Caco-2 (cell line): ENCODE results near the gene LIMS2. TPM values are rescaled to one million over a fixed set of nuclear protein-coding genes. Genes with fewer than 3 reads are reported as not detected.

Experiments used
- BruUV-seq: library from RNA; stranded (reverse); fragments of 400-500 nt; replicated peaks from 2 replicates; lab custom pipeline; 2021; lab: Mats Ljungman, UMichigan
- CTCF ChIA-PET: fragments of 300-600 bp; sonication (Branson Sonifier 250); formaldehyde crosslinking; loops from one replicate; lab custom pipeline; 2022; ENCODE audit warnings: antibody characterized with exemption; lab: Charles Lee
- POLR2A ChIA-PET: fragments of 300-600 bp; sonication (Branson Sonifier 250); formaldehyde crosslinking; loops from one replicate; lab custom pipeline; 2022; ENCODE audit warnings: antibody characterized with exemption; lab: Charles Lee
- DNase-seq, 2 experiments: peaks; one replicate each; pipeline versions ENCODE4 v3.0.0 to v3.0.0-alpha.2; 2020 to 2022
- H3K27me3 ChIP-seq: replicated peaks from 2 replicates; pipeline ENCODE4 v1.6.0; 2011; ENCODE audit warnings: low read length; ENCODE audit not compliant: control insufficient read depth, insufficient read depth
- H3K36me3 ChIP-seq: 2 replicates; pipeline ENCODE4 v1.5.1; 2011; ENCODE audit warnings: low read length; ENCODE audit not compliant: control insufficient read depth, insufficient read depth
- H3K4me1 ChIP-seq: fragments of 250-450 bp; sonication (Bioruptor Pico); 2 replicates; pipeline ENCODE4 v1.5.1; 2020; ENCODE audit warnings: mild to moderate bottlenecking
- H3K4me3 ChIP-seq: 2 replicates; pipeline ENCODE4 v1.5.1; 2011; ENCODE audit warnings: low read depth, mild to moderate bottlenecking, control low read depth, low read length
- H3K9me3 ChIP-seq: fragments of 250-450 bp; sonication (Bioruptor Pico); 2 replicates; pipeline ENCODE4 v1.5.1; 2020; ENCODE audit warnings: mild to moderate bottlenecking, moderate library complexity
- H3K27ac Mint-ChIP-seq: one replicate; pipeline ENCODE4 v1.8.0; 2022; ENCODE audit warnings: mixed read lengths; ENCODE audit not compliant: unreplicated experiment
- H3K27me3 Mint-ChIP-seq: one replicate; pipeline ENCODE4 v1.8.0; 2022; ENCODE audit warnings: mixed read lengths; ENCODE audit not compliant: insufficient read depth, unreplicated experiment
- H3K36me3 Mint-ChIP-seq: one replicate; pipeline ENCODE4 v1.8.0; 2022; ENCODE audit warnings: mild to moderate bottlenecking, mixed read lengths; ENCODE audit not compliant: insufficient read depth, unreplicated experiment
- H3K4me1 Mint-ChIP-seq: one replicate; pipeline ENCODE4 v1.8.0; 2022; ENCODE audit warnings: low read depth, mixed read lengths; ENCODE audit not compliant: unreplicated experiment
- H3K4me3 Mint-ChIP-seq: one replicate; pipeline ENCODE4 v1.8.0; 2022; ENCODE audit warnings: mild to moderate bottlenecking, moderate library complexity, mixed read lengths; ENCODE audit not compliant: unreplicated experiment
- H3K9me3 Mint-ChIP-seq: one replicate; pipeline ENCODE4 v1.8.0; 2022; ENCODE audit warnings: mixed read lengths; ENCODE audit not compliant: unreplicated experiment
- CTCF ChIP-seq, 2 experiments: fragments of 200-600 bp in 1 of 2; IDR thresholded peaks; 1 replicate in 1 of 2; 2 replicates in 1 of 2; pipeline versions ENCODE4 v1.5.1 to v1.8.0; 2011 to 2022; ENCODE audit warnings: antibody characterized with exemption in 1 of 2, control low read depth in 1 of 2, inconsistent platforms in 1 of 2, low read depth in 1 of 2, low read length in 1 of 2, mild to moderate bottlenecking in 1 of 2, moderate library complexity in 1 of 2; ENCODE audit not compliant: insufficient read depth in 1 of 2, severe bottlenecking in 1 of 2, unreplicated experiment in 1 of 2
- intact Hi-C: fragments of 100-400 bp; cut with micrococcal nuclease; formaldehyde crosslinking; loops from one replicate; pipeline ENCODE4 v1.10.0; 2022; ENCODE audit not compliant: unreplicated experiment
- total RNA-seq: library from RNA; stranded (reverse); gene quantifications from 2 replicates; pipeline ENCODE4 v1.2.3, GENCODE V29; 2022

The LIMS2 gene
- total RNA-seq, 1 experiment from 2014 or later = 10.0 TPM

- Histone ChIP-seq H3K36me3 (no peaks in the 10 kb centered on the region), H3K9me3 (peaks cover 11% of the 10 kb centered on the region), H3K4me3 (no peak overlapping the region), H3K4me1 (no peaks in the 10 kb centered on the region), H3K27me3 (no peaks in the 10 kb centered on the region)
- H3K4me3 Mint-ChIP-seq = no peak overlapping the region
- TF ChIP-seq CTCF (IDR thresholded peaks at IDR 0.05; ENCODE audit: insufficient read depth in 1 of 2, low read depth in 1 of 2, low read length in 1 of 2, severe bottlenecking in 1 of 2, unreplicated experiment in 1 of 2) = no peak
- H3K27ac Mint-ChIP-seq = no peak overlapping the region
- POLR2A ChIA-PET = no interaction called here
- H3K9me3 Mint-ChIP-seq = peaks cover 14% of the 10 kb centered on the region
- peaks cover 5% of the 10 kb centered on the region for H3K36me3 Mint-ChIP-seq
- CTCF ChIA-PET = no interaction called here
- H3K4me1 Mint-ChIP-seq = no peaks in the 10 kb centered on the region
- peaks cover 6% of the 10 kb centered on the region for H3K27me3 Mint-ChIP-seq
- no TSS peak for BruUV-seq
- peak in 1 of 2 experiments; percentile 34 for DNase-seq
- intact Hi-C loops = no loop called here
These were observed 66.1 kb downstream of the LIMS2 start for GRCh38 chr2:127609031-127609751.

GRCh38 chr2:127608061-127609030 is 67.0 kb downstream of the LIMS2 start:
- no TSS peak for BruUV-seq
- no peak overlapping the region for H3K4me3 Mint-ChIP-seq
- peak in 1 of 2 experiments; percentile 22 for DNase-seq
- no peak overlapping the region for H3K4me3 ChIP-seq
- peaks cover 7% of the 10 kb centered on the region for H3K9me3 Mint-ChIP-seq
- ChIA-PET CTCF (no interaction called here), POLR2A (no interaction called here)
- no peaks in the 10 kb centered on the region for H3K27me3 ChIP-seq
- no peak for TF ChIP-seq CTCF (IDR thresholded peaks at IDR 0.05; ENCODE audit: insufficient read depth in 1 of 2, low read depth in 1 of 2, low read length in 1 of 2, severe bottlenecking in 1 of 2, unreplicated experiment in 1 of 2)
- H3K36me3 ChIP-seq = no peaks in the 10 kb centered on the region
- intact Hi-C loops = no loop called here
- H3K36me3 Mint-ChIP-seq = peaks cover 5% of the 10 kb centered on the region
- H3K4me1 Mint-ChIP-seq = no peaks in the 10 kb centered on the region
- no peak overlapping the region for H3K27ac Mint-ChIP-seq
- peaks cover 5% of the 10 kb centered on the region for H3K9me3 ChIP-seq
- peaks cover 4% of the 10 kb centered on the region for H3K27me3 Mint-ChIP-seq
- H3K4me1 ChIP-seq = no peaks in the 10 kb centered on the region

- DNase-seq = peak in 1 of 2 experiments; percentile 16
- Histone ChIP-seq H3K27me3 (no peaks in the 10 kb centered on the region), H3K36me3 (no peaks in the 10 kb centered on the region), H3K4me1 (no peaks in the 10 kb centered on the region), H3K9me3 (no peaks in the 10 kb centered on the region; the same call in 1 of the 2 replicates), H3K4me3 (no peak overlapping the region)
- Mint-ChIP-seq H3K36me3 (peaks cover 5% of the 10 kb centered on the region), H3K27ac (no peak overlapping the region), H3K4me3 (no peak overlapping the region), H3K4me1 (no peaks in the 10 kb centered on the region), H3K9me3 (no peaks in the 10 kb centered on the region), H3K27me3 (no peaks in the 10 kb centered on the region)
- ChIA-PET CTCF (interaction anchor here (0.6 kb wide), 1 partner anchor 16 kb away, joined by 3 read pairs; no protein-coding TSS in a partner anchor), POLR2A (no interaction called here)
- BruUV-seq = no TSS peak
- intact Hi-C loops = no loop called here
- no peak for TF ChIP-seq CTCF (IDR thresholded peaks at IDR 0.05; ENCODE audit: insufficient read depth in 1 of 2, low read depth in 1 of 2, low read length in 1 of 2, severe bottlenecking in 1 of 2, unreplicated experiment in 1 of 2)
These were observed 67.9 kb downstream of the LIMS2 start for GRCh38 chr2:127607399-127607908.
